PC-9 (cell line): ENCODE results near the gene ACSS3. TPM values are rescaled to one million over a fixed set of nuclear protein-coding genes. Genes with fewer than 3 reads are reported as not detected.

Source experiments
- BruUV-seq: library from RNA; stranded (reverse); fragments of 400-500 nt; replicated peaks from 2 replicates; lab custom pipeline; 2021; lab: Mats Ljungman, UMichigan
- CTCF ChIA-PET: fragments of 300-600 bp; sonication (Branson Sonifier 250); formaldehyde crosslinking; loops from one replicate; lab custom pipeline; 2022; ENCODE audit warnings: antibody characterized with exemption; lab: Charles Lee
- POLR2A ChIA-PET: fragments of 300-600 bp; sonication (Branson Sonifier 250); formaldehyde crosslinking; loops from one replicate; lab custom pipeline; 2022; ENCODE audit warnings: antibody characterized with exemption; ENCODE audit not compliant: unreplicated experiment; lab: Charles Lee
- DNase-seq, 2 experiments: peaks; one replicate each; pipeline versions ENCODE4 v3.0.0 to v3.0.0-alpha.2; 2015 to 2022; ENCODE audit warnings: mixed read lengths in 1 of 2
- H2AFZ ChIP-seq: fragments of 200-600 bp; sonication (generic); 2 replicates; pipeline ENCODE4 v1.8.1; 2017; ENCODE audit warnings: antibody characterized with exemption
- H3F3A ChIP-seq: fragments of 200-600 bp; sonication (generic); 2 replicates; pipeline ENCODE4 v1.8.1; 2017; ENCODE audit warnings: antibody characterized with exemption, mild to moderate bottlenecking, low read depth; ENCODE audit not compliant: insufficient read depth
- H3K27ac ChIP-seq: fragments of 200-600 bp; sonication (generic); 2 replicates; pipeline ENCODE4 v1.6.1; 2016; ENCODE audit warnings: mixed run types
- H3K27me3 ChIP-seq: fragments of 200-600 bp; sonication (generic); 2 replicates; pipeline ENCODE4 v1.6.1; 2016; ENCODE audit warnings: low read depth, mixed run types; ENCODE audit not compliant: insufficient read depth
- H3K36me3 ChIP-seq: fragments of 200-600 bp; sonication (generic); 2 replicates; pipeline ENCODE4 v1.6.1; 2016; ENCODE audit warnings: low read depth, mixed run types
- H3K4me1 ChIP-seq: fragments of 200-600 bp; sonication (generic); replicated peaks from 2 replicates; pipeline ENCODE4 v1.6.1; 2016; ENCODE audit warnings: mixed run types; ENCODE audit not compliant: insufficient read depth
- H3K4me2 ChIP-seq: fragments of 200-600 bp; sonication (generic); 2 replicates; pipeline ENCODE4 v1.6.1; 2017; ENCODE audit warnings: mixed run types
- H3K4me3 ChIP-seq: fragments of 200-600 bp; sonication (generic); 2 replicates; pipeline ENCODE4 v1.6.1; 2016; ENCODE audit warnings: mixed run types
- H3K79me2 ChIP-seq: fragments of 200-600 bp; sonication (generic); 2 replicates; pipeline ENCODE4 v1.6.1; 2017; ENCODE audit warnings: low read depth, mixed run types
- H3K9me2 ChIP-seq: fragments of 200-600 bp; sonication (generic); 2 replicates; pipeline ENCODE4 v1.8.1; 2017; ENCODE audit warnings: mild to moderate bottlenecking; ENCODE audit not compliant: insufficient read depth
- H3K9me3 ChIP-seq: fragments of 200-600 bp; sonication (generic); 2 replicates; pipeline ENCODE4 v1.8.1; 2016; ENCODE audit warnings: low read depth; ENCODE audit not compliant: insufficient read depth
- H4K20me1 ChIP-seq: fragments of 200-600 bp; sonication (generic); 2 replicates; pipeline ENCODE4 v1.8.1; 2017; ENCODE audit not compliant: insufficient read depth
- EZH2 ChIP-seq: fragments of 200-600 bp; sonication (generic); IDR thresholded peaks from 2 replicates; pipeline ENCODE4 v1.8.0; 2017; ENCODE audit warnings: antibody characterized with exemption, low read depth
- intact Hi-C: fragments of 100-400 bp; cut with micrococcal nuclease; formaldehyde crosslinking; loops from one replicate; pipeline ENCODE4 v1.10.0; 2022; ENCODE audit not compliant: unreplicated experiment
- total RNA-seq: library from RNA; stranded (reverse); gene quantifications from 2 replicates; pipeline ENCODE4 v1.2.3, GENCODE V29; 2021
- TF ChIP-seq, protein P1 (sequence below): fragments of 200-600 bp; sonication (generic); conservative IDR thresholded peaks from 2 replicates; pipeline ENCODE4 v1.6.1; 2017; ENCODE audit warnings: mixed run types, antibody characterized with exemption, mild to moderate bottlenecking, moderate library complexity

ACSS3 gene
- total RNA-seq, 1 experiment from 2014 or later, result 8.5 TPM

DNA sequence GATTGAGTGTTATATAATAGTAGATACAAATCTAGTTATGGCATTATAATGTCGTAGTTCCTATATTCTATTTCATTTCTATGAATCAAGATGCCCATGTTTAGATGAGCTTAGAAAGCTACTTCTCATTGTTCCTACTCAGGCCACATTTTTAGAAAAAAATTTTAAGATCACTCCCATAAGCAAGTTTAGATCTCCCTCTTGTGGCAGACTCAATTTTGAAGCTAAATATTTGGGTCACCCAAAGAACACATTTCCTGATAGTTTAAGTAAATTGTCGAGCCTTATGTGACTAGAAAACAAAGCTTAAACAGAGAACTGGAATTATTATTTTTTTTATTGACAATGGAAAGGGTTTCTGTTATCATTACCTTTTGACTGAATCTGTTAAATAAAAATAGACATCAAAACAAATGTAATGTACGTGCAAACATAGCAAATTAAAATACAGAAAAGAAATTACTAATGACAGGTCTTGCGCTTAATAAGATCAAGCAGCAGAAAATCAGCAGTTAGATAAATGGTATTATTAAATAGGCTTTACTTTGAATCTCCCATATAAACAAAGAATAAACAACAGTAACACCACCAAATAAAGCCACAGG lies 180.2 kb downstream of the ACSS3 start:
- ChIA-PET CTCF (interaction anchor here (0.7 to 1.7 kb wide), 5 partner anchors 11 to 1063 kb away, joined by 3 to 5 read pairs (median 5); no protein-coding TSS in a partner anchor), POLR2A (no interaction called here)
- Histone ChIP-seq H3K36me3 (no peaks in the 10 kb centered on the region), H3K4me3 (no peak overlapping the region), H3K4me2 (no peak overlapping the region), H3K27ac (no peak overlapping the region), H3K79me2 (no peaks in the 10 kb centered on the region), H2AFZ (no peak overlapping the region), H3F3A (no peaks in the 10 kb centered on the region), H3K9me3 (no peaks in the 10 kb centered on the region), H3K4me1 (no peaks in the 10 kb centered on the region), H4K20me1 (no peaks in the 10 kb centered on the region), H3K9me2 (no peaks in the 10 kb centered on the region), H3K27me3 (no peaks in the 10 kb centered on the region)
- intact Hi-C loops, result loop anchor here (1.0 to 10.0 kb wide), 4 partner anchors 421 to 1850 kb away; no protein-coding TSS in a partner anchor
- BruUV-seq, result no TSS peak
- TF ChIP-seq, protein P1, sequence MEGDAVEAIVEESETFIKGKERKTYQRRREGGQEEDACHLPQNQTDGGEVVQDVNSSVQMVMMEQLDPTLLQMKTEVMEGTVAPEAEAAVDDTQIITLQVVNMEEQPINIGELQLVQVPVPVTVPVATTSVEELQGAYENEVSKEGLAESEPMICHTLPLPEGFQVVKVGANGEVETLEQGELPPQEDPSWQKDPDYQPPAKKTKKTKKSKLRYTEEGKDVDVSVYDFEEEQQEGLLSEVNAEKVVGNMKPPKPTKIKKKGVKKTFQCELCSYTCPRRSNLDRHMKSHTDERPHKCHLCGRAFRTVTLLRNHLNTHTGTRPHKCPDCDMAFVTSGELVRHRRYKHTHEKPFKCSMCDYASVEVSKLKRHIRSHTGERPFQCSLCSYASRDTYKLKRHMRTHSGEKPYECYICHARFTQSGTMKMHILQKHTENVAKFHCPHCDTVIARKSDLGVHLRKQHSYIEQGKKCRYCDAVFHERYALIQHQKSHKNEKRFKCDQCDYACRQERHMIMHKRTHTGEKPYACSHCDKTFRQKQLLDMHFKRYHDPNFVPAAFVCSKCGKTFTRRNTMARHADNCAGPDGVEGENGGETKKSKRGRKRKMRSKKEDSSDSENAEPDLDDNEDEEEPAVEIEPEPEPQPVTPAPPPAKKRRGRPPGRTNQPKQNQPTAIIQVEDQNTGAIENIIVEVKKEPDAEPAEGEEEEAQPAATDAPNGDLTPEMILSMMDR, result peak; percentile 76
- no peak for TF ChIP-seq EZH2
- peak in 1 of 2 experiments; percentile 40 for DNase-seq

DNA sequence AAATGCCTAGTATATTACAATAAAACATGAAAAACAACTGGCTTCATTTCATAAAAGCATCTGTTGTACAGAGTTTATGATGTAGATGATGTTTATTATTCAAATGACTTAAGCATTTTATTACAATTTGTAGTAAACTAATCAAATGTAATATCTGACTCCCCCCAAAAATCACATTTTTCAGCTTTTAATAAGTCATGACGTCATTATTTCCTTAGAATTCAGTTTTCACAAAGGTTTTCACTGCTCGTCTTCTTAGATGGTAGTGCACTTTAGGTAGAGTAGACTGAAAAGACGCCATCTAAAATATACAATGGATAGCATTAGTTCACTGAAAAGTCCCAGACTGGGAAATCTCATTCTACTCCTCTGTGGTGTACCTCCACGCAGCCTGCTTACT lies 181.5 kb downstream of the ACSS3 start:
- POLR2A ChIA-PET, result interaction anchor here (0.7 kb wide), 1 partner anchor 1099 kb away, joined by 4 read pairs; the partner anchor contains the start of gene METTL25
- Histone ChIP-seq H3K36me3 (no peaks in the 10 kb centered on the region), H4K20me1 (no peaks in the 10 kb centered on the region), H3K9me3 (no peaks in the 10 kb centered on the region), H3K9me2 (no peaks in the 10 kb centered on the region), H3K4me2 (no peak overlapping the region), H3F3A (no peaks in the 10 kb centered on the region), H3K27me3 (no peaks in the 10 kb centered on the region), H3K4me3 (no peak overlapping the region), H3K79me2 (no peaks in the 10 kb centered on the region), H3K27ac (no peak overlapping the region), H3K4me1 (no peaks in the 10 kb centered on the region), H2AFZ (no peak overlapping the region)
- CTCF ChIA-PET, result no interaction called here
- TF ChIP-seq, protein P1, result no peak
- TF ChIP-seq EZH2, result no peak
- no peak for DNase-seq
- no TSS peak for BruUV-seq
- intact Hi-C loops, result loop anchor here (5.0 to 10.0 kb wide), 3 partner anchors 422 to 1065 kb away; no protein-coding TSS in a partner anchor

- H3K4me1 ChIP-seq, result no peaks in the 10 kb centered on the region
- no peaks in the 10 kb centered on the region for H3K27me3 ChIP-seq
- H3F3A ChIP-seq, result no peaks in the 10 kb centered on the region
- no peaks in the 10 kb centered on the region for H3K79me2 ChIP-seq
- H3K9me2 ChIP-seq, result no peaks in the 10 kb centered on the region
- no peak for TF ChIP-seq EZH2
- TF ChIP-seq, protein P1, result no peak
- POLR2A ChIA-PET, result no interaction called here
- H3K9me3 ChIP-seq, result no peaks in the 10 kb centered on the region
- H2AFZ ChIP-seq, result no peak overlapping the region
- no peaks in the 10 kb centered on the region for H4K20me1 ChIP-seq
- no peak overlapping the region for H3K4me3 ChIP-seq
- intact Hi-C loops, result no loop called here
- no peak for DNase-seq
- H3K4me2 ChIP-seq, result no peak overlapping the region
- CTCF ChIA-PET, result no interaction called here
- no TSS peak for BruUV-seq
- H3K27ac ChIP-seq, result no peak overlapping the region
- no peaks in the 10 kb centered on the region for H3K36me3 ChIP-seq
Measured at GRCh38 chr12:81261508-81262207, 183.8 kb downstream of the ACSS3 start.
